OCI-M2 (cell line): ENCODE measurements around the gene NLRP2B.
A peak's percentile ranks its signal among the peaks of the same experiment; 100 is the strongest.
"Not testable (repeated sequence)": the region's sequence is repeated elsewhere in the genome, so short reads cannot be mapped to it uniquely, and the experiment has no call there.

Source experiments
- DNase-seq: peaks from one replicate; lab custom pipeline; 2025; ENCODE audit not compliant: unreplicated experiment; lab: John Stamatoyannopoulos, UW

The NLRP2B gene

GRCh38 chrX:57680160-57680559 is at the start of gene NLRP2B:
Gene NLRP2B, minus strand, starts transcription at chrX:57680260.
- no peak for DNase-seq

DNA sequence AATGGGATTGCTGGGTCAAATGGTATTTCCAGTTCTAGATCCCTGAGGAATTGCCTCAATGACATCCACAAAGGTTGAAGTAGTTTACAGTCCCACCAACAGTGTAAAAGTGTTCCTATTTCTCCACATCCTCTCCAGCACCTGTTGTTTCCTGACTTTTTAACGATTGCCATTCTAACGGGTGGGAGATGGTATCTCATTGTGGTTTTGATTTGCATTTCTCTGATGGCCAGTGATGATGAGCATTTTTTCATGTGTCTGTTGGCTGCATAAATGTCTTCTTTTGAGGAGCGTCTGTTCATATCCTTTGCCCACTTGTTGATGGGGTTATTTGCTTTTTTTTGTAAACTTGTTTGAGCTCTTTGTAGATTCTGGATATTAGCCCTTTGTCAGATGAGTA is 45.9 kb upstream of the NLRP2B start:
- not testable (repeated sequence) for DNase-seq

DNA sequence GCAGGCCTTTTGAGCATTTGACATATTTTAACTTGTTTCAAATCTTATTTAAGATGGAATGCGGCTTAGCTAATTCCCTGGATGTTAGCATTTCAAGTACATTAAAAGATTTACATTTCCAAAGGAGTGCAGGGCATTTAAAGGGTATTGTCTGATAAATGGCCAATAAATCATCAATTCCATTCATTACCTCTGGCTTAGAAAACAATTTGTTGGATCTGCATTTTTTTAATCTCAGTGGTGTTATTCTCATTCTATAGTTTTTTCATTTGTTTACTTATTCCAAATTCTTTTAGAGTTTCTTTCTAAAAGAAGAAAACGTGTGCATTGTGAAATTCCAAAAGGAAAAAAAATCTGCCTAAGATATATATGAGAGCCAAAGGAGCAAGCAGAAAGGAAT is 1.3 kb upstream of the NLRP2B start:
- DNase-seq: no peak

GRCh38 chrX:57678686-57679428 is 1.2 kb downstream of the NLRP2B start:
- DNase-seq: no peak

- peak; percentile 2 for DNase-seq
Observed at GRCh38 chrX:57677132-57677858, 2.8 kb downstream of the NLRP2B start.

- no peak for DNase-seq
Observed at GRCh38 chrX:57675320-57675719, 4.7 kb downstream of the NLRP2B start.

DNA sequence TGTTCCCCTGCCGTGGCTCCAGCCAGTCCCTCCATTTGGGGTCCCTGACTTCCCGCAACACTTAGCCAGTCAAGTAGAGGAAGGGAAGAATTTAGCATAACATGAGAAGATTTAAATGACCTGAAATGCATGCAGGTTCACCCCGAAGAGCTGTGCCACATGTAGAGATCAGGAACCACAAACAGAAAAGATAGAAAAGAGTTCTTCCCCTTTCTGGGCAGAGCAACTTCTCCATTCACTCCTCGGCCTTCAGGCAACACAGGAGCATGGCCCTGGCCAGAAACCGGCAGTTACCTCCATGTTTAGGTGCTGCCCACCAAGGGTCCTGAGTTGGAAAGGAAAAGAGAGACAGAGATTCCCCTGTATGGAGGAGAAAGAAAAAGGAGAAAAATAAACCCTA is 5.2 kb downstream of the NLRP2B start:
- DNase-seq: no peak

GRCh38 chrX:57669961-57670360 is 10.1 kb downstream of the NLRP2B start:
- DNase-seq: no peak

DNA sequence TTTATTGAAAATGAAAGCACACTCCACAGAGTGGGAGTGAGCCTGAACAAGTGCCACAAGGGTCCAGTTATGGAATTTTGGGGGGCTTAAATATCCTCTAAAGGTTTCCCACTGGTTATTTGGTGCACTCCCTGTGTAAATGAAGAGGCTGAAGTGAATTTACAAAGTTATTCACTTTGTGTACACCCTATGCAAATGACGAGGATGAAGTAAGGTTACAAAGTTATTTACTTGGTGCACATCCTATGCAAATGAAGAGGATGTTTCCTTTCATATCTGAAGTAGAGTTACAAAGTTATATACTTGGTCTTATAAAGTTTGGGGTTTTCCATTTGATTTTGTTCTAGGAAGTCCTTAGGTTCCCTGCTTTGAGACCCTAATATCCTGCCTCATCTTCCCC is 13.1 kb downstream of the NLRP2B start:
- no peak for DNase-seq

DNA sequence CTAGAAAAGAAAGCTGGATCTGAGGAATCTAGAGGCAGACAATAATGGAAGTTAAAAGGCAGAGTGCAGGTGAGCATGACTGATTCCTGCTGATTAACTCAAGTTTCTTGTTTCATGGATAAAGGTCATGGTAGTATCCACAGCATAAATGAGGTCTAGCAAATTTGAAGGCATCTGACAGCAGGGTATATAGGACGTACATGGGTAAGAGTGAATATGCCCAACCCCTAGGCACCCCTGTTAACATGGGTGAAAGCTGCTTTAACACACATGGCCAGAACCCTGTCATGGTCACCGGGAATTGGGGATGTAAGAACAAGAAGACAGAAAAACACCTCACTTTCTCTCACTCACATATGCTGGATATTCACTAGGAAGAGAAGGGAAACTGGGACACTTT is 25.0 kb downstream of the NLRP2B start:
- no peak for DNase-seq

GRCh38 chrX:57652705-57653104 is 27.4 kb downstream of the NLRP2B start:
- DNase-seq: no peak

GRCh38 chrX:57651169-57651919 is 28.7 kb downstream of the NLRP2B start:
- DNase-seq: no peak

DNA sequence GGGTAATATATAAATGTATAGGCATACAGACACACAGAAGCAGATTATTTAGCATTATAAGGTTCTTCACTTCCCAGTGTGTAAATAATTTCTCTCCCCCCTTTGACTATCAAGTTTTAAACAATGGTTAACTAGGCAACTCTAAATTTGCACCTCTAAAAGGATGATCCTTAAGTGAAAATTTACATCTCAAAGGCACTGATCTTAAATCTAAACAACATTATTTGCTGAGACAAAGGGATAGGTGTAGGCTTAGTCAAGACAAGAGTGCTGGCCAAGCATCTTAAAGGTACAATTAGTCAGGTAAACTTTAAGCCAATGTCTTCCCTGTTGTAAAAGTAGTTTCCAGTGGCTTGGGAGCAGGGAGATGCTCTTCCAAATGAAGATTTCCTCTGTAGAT is 33.0 kb downstream of the NLRP2B start:
- no peak for DNase-seq

- no peak for DNase-seq
Observed at GRCh38 chrX:57643698-57644097, 36.4 kb downstream of the NLRP2B start.

DNA sequence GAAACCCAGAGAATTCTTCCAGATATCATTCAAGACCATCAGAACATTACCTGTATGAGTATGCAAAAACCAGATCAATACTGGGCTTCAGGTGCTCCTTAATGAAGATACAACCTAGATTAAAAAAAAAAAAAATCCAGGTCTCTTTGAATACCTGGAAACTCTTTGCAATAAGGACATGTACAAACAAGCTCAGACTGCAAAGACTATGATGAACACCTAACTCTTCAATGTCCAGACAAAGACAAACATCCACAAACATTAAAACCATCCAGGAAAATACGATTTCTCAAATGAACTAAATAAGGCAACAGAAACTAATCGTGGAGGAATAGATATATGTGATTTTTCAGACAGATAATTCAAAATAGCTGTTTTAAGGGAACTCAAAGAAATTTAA is 38.7 kb downstream of the NLRP2B start:
- no peak for DNase-seq

GRCh38 chrX:57640674-57641016 is 39.4 kb downstream of the NLRP2B start:
- DNase-seq: no peak

DNA sequence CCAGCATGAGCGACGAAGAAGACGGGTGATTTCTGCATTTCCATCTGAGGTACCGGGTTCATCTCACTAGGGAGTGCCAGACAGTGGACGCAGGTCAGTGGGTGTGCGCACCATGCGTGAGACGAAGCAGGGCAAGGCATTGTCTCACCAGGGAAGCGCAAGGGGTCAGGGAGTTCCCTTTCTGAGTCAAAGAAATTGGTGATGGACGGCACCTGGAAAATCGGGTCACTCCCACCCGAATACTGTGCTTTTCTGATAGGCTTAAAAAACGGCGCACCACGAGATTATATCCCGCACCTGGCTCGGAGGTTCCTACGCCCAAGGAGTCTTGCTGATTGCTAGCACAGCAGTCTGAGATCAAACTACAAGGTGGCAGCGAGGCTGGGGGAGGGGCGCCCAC is 50.6 kb downstream of the NLRP2B start:
- DNase-seq: not testable (repeated sequence)
